H1 (cell line): Measurements from ENCODE around the gene SRSF12. TPM values are rescaled to one million over a fixed set of nuclear protein-coding genes. Genes with fewer than 3 reads are reported as not detected.

Experiments
- ASH2L ChIP-seq: fragments of 200-600, 300-600 bp; sonication (generic); IDR thresholded peaks from one replicate; pipeline ENCODE4 v1.7.1; 2017; ENCODE audit warnings: low read length
- CBX5 ChIP-seq: fragments of 300-800, 300-1000 bp; sonication (generic); IDR thresholded peaks from 2 replicates; pipeline ENCODE4 v1.7.1; 2016; ENCODE audit warnings: antibody characterized with exemption, low read length, low read depth
- CTBP2 ChIP-seq: IDR thresholded peaks from 2 replicates; pipeline ENCODE4 v1.7.0; 2011; ENCODE audit warnings: borderline replicate concordance, mild to moderate bottlenecking, moderate library complexity, mixed read lengths, low read length; ENCODE audit not compliant: insufficient read depth, insufficient read length
- EGR1 ChIP-seq: IDR thresholded peaks from 2 replicates; pipeline ENCODE4 v1.6.1; 2011; ENCODE audit warnings: low read depth, low read length, borderline replicate concordance
- EZH2 ChIP-seq: fragments of 200-600 bp; sonication (generic); IDR thresholded peaks from 2 replicates; pipeline ENCODE4 v1.7.1; 2012; ENCODE audit warnings: low read depth, mild to moderate bottlenecking, moderate library complexity, low read length, inconsistent platforms; ENCODE audit not compliant: severe bottlenecking
- KDM5A ChIP-seq: fragments of 200-600 bp; IDR thresholded peaks from 2 replicates; pipeline ENCODE4 v1.7.1; 2012; ENCODE audit warnings: mild to moderate bottlenecking, low read length, inconsistent platforms, mixed read lengths
- PHF8 ChIP-seq: fragments of 200-600 bp; sonication (generic); conservative IDR thresholded peaks from 2 replicates; pipeline ENCODE4 v1.7.1; 2012; ENCODE audit warnings: low read depth, mild to moderate bottlenecking, inconsistent platforms, low read length, moderate library complexity
- POLR2A ChIP-seq, 2 experiments: IDR thresholded peaks; 1 replicate in 1 of 2; 2 replicates in 1 of 2; pipeline ENCODE4 v1.6.1; 2011; ENCODE audit warnings: low read depth in 2 of 2, low read length in 2 of 2, mild to moderate bottlenecking in 2 of 2; ENCODE audit errors: control extremely low read depth in 1 of 2
- RAD21 ChIP-seq, 2 experiments: IDR thresholded peaks in 1 of 2; conservative IDR thresholded peaks in 1 of 2; 2 replicates each; pipeline ENCODE4 v1.6.1; 2011; ENCODE audit warnings: low read depth in 2 of 2, low read length in 2 of 2, improper control_type of control experiment in 1 of 2, inconsistent platforms in 1 of 2, mild to moderate bottlenecking in 1 of 2, moderate library complexity in 1 of 2
- RFX5 ChIP-seq: IDR thresholded peaks from 2 replicates; pipeline ENCODE4 v1.6.1; 2011; ENCODE audit warnings: low read depth, low read length, improper control_type of control experiment, borderline replicate concordance
- RXRA ChIP-seq: IDR thresholded peaks from 2 replicates; pipeline ENCODE4 v1.6.1; 2011; ENCODE audit warnings: low read depth, mild to moderate bottlenecking, low read length, moderate library complexity; ENCODE audit not compliant: insufficient read depth
- SIX5 ChIP-seq: IDR thresholded peaks from 2 replicates; pipeline ENCODE4 v1.6.1; 2011; ENCODE audit warnings: mild to moderate bottlenecking, low read depth, low read length
- SP4 ChIP-seq: IDR thresholded peaks from 2 replicates; pipeline ENCODE4 v1.6.1; 2012; ENCODE audit warnings: low read length, inconsistent platforms
- TCF12 ChIP-seq: IDR thresholded peaks from 2 replicates; pipeline ENCODE4 v1.6.1; 2011; ENCODE audit warnings: low read depth, mild to moderate bottlenecking, low read length
- TEAD4 ChIP-seq: IDR thresholded peaks from 2 replicates; pipeline ENCODE4 v1.6.1; 2012; ENCODE audit warnings: low read depth, low read length, inconsistent platforms, mixed read lengths
- ZNF274 ChIP-seq: IDR thresholded peaks from 2 replicates; pipeline ENCODE4 v1.7.0; 2012; ENCODE audit warnings: low read length, borderline replicate concordance; ENCODE audit errors: extremely low read depth
- polyA plus RNA-seq, 7 experiments: library from polyadenylated mRNA; depleted of rRNA in 3 of 7; stranded (reverse) in 5 of 7; unstranded in 2 of 7; fragments of >200 nt in 5 of 7; fragments of 200-250 nt in 2 of 7; gene quantifications; 1 replicate in 5 of 7; 2 replicates in 1 of 7; 4 replicates in 1 of 7; pipeline versions ENCODE4 v1.2.1 to v1.2.3, GENCODE V29; 2011 to 2013; ENCODE audit warnings: missing spikeins in 2 of 7, mixed read lengths in 2 of 7
- total RNA-seq: library from RNA; stranded (reverse); fragmentation: NEBNext Ultra II Directional; extraction: Animal tissue kit (Norgen Biotek cat#: 25700); gene quantifications from 2 replicates; pipeline ENCODE4 v1.2.1, GENCODE V29; 2021
- TF ChIP-seq, protein P1 (sequence below): IDR thresholded peaks from 2 replicates; pipeline ENCODE4 v1.6.1; 2012; ENCODE audit warnings: inconsistent platforms
- TF ChIP-seq, protein P2 (sequence below): IDR thresholded peaks from 2 replicates; pipeline ENCODE4 v1.6.1; 2012; ENCODE audit warnings: low read length, inconsistent platforms
- TF ChIP-seq, protein P3 (sequence below): IDR thresholded peaks from 2 replicates; pipeline ENCODE4 v1.6.1; 2011; ENCODE audit warnings: low read depth, mild to moderate bottlenecking, low read length; ENCODE audit not compliant: insufficient read depth
- TF ChIP-seq, protein P4 (sequence below): IDR thresholded peaks from 2 replicates; pipeline ENCODE4 v1.6.1; 2012; ENCODE audit warnings: inconsistent platforms

Gene SRSF12
- total and polyA plus RNA-seq, 2 of the 8 experiments (the other 6 are each of a cell fraction or from before 2014, with no cell fraction given) = 2.6 to 4.2 TPM

DNA sequence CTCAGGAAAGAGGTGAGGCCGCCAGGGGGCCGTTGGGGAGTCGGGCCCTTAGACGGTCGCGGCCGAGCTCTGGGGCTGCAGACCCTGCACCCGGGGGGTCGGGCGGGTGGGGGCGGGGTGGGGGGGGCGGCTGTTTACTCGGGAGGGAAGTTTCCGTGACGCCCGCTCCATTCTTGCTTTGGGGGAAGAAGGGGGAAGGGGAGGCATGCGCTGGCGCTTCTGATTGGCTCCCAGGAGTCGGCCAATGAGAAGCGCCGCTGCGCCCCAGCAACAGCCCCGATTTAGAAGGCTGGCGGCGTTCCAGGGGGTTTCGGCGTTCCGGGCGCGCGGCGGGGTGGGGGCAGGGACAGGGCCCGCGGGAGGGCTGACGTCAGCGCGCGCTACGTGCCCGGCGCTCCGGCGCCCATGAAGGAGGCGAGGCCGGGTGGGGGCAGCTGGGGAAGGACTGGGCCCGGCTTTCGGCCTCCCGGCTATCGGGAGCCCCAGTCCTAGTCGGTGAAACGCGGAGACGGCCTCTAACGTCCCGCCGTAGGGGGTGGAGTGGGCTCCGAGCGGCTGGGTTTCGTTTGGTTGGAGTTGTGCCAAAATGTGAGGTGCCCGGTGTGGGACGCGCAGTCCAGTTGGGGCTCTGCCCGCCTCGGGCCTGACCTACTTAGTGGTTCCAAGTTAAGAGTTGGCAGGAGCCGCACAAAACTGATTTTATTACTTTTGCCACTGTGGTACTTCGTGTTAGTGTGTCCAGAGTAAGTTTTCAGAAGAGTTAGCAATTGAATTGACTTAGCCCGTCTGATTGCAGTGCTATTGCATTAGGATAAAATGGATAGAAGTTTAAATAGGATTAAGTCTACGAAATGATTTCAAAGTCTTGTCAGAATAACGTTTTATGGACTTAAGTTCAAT lies 36.2 kb downstream of the SRSF12 start (continued):
- no peak for TF ChIP-seq CTBP2
- 0 out of 2 replicates have a peak, but pooled peaks have one; percentile 6 for TF ChIP-seq RXRA
- peak; percentile 66; the same call in 1 of the 2 replicates for TF ChIP-seq TEAD4
- no peak for TF ChIP-seq KDM5A
- peak; percentile 26 to 75 for TF ChIP-seq POLR2A (IDR thresholded peaks at IDR 0.05; ENCODE audit: control extremely low read depth in 1 of 2, low read depth in 2 of 2, low read length in 2 of 2)
- TF ChIP-seq EGR1 = no peak
- no peak for TF ChIP-seq EZH2
- TF ChIP-seq, protein P1, sequence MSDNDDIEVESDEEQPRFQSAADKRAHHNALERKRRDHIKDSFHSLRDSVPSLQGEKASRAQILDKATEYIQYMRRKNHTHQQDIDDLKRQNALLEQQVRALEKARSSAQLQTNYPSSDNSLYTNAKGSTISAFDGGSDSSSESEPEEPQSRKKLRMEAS = peak; percentile 48; the same call in 1 of the 2 replicates
- TF ChIP-seq, protein P2, sequence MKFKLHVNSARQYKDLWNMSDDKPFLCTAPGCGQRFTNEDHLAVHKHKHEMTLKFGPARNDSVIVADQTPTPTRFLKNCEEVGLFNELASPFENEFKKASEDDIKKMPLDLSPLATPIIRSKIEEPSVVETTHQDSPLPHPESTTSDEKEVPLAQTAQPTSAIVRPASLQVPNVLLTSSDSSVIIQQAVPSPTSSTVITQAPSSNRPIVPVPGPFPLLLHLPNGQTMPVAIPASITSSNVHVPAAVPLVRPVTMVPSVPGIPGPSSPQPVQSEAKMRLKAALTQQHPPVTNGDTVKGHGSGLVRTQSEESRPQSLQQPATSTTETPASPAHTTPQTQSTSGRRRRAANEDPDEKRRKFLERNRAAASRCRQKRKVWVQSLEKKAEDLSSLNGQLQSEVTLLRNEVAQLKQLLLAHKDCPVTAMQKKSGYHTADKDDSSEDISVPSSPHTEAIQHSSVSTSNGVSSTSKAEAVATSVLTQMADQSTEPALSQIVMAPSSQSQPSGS = no peak; the same call in 1 of the 2 replicates
- TF ChIP-seq, protein P3, sequence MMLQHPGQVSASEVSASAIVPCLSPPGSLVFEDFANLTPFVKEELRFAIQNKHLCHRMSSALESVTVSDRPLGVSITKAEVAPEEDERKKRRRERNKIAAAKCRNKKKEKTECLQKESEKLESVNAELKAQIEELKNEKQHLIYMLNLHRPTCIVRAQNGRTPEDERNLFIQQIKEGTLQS = no peak
- TF ChIP-seq ZNF274 = no peak
- TF ChIP-seq TCF12 = no peak
- TF ChIP-seq PHF8 = peak; percentile 65
- peak; percentile 75; the same call in 1 of the 2 replicates for TF ChIP-seq SP4
- no peak for TF ChIP-seq CBX5
- TF ChIP-seq SIX5 = no peak
- TF ChIP-seq, protein P4, sequence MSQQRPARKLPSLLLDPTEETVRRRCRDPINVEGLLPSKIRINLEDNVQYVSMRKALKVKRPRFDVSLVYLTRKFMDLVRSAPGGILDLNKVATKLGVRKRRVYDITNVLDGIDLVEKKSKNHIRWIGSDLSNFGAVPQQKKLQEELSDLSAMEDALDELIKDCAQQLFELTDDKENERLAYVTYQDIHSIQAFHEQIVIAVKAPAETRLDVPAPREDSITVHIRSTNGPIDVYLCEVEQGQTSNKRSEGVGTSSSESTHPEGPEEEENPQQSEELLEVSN = no peak; the same call in 1 of the 2 replicates
- peak; percentile 78 for TF ChIP-seq RFX5
- peak; percentile 43 for TF ChIP-seq ASH2L
- TF ChIP-seq RAD21 (IDR thresholded peaks at IDR 0.05 in 1 of 2, conservative IDR thresholded peaks at IDR 0.05 in 1 of 2; ENCODE audit: low read depth in 2 of 2, low read length in 2 of 2) = no peak
